ENCODE data around the gene SIGLEC9.

SIGLEC9 gene

DNA sequence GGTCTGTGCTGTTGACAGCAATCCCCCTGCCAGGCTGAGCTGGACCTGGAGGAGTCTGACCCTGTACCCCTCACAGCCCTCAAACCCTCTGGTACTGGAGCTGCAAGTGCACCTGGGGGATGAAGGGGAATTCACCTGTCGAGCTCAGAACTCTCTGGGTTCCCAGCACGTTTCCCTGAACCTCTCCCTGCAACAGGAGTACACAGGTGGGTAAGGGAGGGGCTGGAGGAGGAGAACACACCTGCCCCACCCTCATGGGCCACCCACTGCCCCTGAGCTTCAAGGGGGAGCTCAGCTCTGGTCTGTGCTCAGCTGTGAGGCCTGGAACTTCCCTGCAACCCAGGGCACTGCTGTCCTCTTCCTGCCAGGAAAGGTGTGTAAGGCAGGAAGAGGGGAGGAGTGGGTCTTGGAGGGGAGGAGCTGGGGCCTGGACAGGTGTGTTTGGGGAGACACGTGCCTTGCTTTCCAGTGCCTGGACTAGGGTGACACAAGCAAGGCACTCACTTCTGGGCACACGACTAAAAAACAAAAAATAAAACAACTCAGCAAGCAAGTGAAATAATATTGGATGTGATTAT lies 21.3 kb downstream of the SIGLEC9 start:
- no CpG with 5 or more reads among the region's 4 CpGs for WGBS, 2 experiments (ENCODE audit: insufficient coverage in 2 of 2)
- no peaks in the 10 kb centered on the region for H3K9me3 ChIP-seq (ENCODE audit: control insufficient read depth, low read length)
- no peaks in the 10 kb centered on the region for H3K36me3 ChIP-seq (ENCODE audit: control insufficient read depth, insufficient read depth, low read length)
- no peak overlapping the region for H3K4me3 ChIP-seq (ENCODE audit: extremely low read depth, insufficient read depth, low read length, poor library complexity, severe bottlenecking)
- H3K27ac ChIP-seq (ENCODE audit: low read depth, low read length, severe bottlenecking) = no peak overlapping the region
- H3K4me1 ChIP-seq (ENCODE audit: control insufficient read depth, insufficient read depth, low read length, poor library complexity, severe bottlenecking) = no peaks in the 10 kb centered on the region

DNA sequence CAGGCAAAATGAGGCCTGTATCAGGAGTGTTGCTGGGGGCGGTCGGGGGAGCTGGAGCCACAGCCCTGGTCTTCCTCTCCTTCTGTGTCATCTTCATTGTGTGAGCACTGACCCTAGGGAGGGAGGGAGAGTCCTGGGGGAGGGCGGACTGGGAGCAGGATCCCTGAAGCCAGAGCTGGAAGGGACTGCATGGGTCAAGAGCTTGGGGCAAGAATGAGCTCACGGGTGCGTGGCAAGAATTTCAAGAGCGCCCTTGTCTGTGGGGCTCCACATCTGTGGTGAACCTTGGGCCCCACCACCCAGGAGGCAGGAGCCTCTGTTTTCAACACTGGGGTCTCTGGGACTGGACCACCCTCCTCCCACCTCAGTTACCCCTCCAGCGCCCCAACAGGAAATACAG lies 22.0 kb downstream of the SIGLEC9 start:
- H3K4me3 ChIP-seq (ENCODE audit: extremely low read depth, insufficient read depth, low read length, poor library complexity, severe bottlenecking) = no peak overlapping the region
- WGBS, 2 experiments (ENCODE audit: insufficient coverage in 2 of 2) = 92 to 93% methylated on average over 5 to 6 of the region's 7 CpGs
- H3K4me1 ChIP-seq (ENCODE audit: control insufficient read depth, insufficient read depth, low read length, poor library complexity, severe bottlenecking) = no peaks in the 10 kb centered on the region
- H3K36me3 ChIP-seq (ENCODE audit: control insufficient read depth, insufficient read depth, low read length) = no peaks in the 10 kb centered on the region
- no peak overlapping the region for H3K27ac ChIP-seq (ENCODE audit: low read depth, low read length, severe bottlenecking)
- H3K9me3 ChIP-seq (ENCODE audit: control insufficient read depth, low read length) = no peaks in the 10 kb centered on the region

DNA sequence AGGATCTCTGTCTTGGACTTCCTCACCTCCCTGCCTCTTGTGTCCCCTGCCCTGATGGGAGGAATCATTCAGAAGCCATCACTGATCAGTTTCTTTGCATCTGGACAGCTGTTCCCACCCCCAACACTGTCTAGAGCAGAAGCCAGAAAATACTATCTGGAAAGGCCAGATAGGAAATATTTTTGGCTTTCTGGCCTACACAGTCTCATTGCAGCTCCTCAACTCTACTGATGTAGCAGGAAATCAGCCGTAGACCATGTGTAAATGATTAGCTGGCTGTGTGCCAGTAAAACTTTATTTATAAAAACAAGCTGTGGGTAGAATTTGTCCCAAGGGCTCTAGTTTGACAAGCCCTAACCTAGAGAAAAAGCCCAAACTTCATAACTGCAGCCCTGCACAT lies 23.0 kb downstream of the SIGLEC9 start:
- Histone ChIP-seq H3K27ac (ENCODE audit: low read depth, low read length, severe bottlenecking) (no peak overlapping the region), H3K9me3 (ENCODE audit: control insufficient read depth, low read length) (no peaks in the 10 kb centered on the region), H3K4me1 (ENCODE audit: control insufficient read depth, insufficient read depth, low read length, poor library complexity, severe bottlenecking) (no peaks in the 10 kb centered on the region), H3K4me3 (ENCODE audit: extremely low read depth, insufficient read depth, low read length, poor library complexity, severe bottlenecking) (no peak overlapping the region), H3K36me3 (ENCODE audit: control insufficient read depth, insufficient read depth, low read length) (no peaks in the 10 kb centered on the region)
- WGBS, 2 experiments (ENCODE audit: insufficient coverage in 2 of 2) = no CpG with 5 or more reads among the region's 1 CpG

DNA sequence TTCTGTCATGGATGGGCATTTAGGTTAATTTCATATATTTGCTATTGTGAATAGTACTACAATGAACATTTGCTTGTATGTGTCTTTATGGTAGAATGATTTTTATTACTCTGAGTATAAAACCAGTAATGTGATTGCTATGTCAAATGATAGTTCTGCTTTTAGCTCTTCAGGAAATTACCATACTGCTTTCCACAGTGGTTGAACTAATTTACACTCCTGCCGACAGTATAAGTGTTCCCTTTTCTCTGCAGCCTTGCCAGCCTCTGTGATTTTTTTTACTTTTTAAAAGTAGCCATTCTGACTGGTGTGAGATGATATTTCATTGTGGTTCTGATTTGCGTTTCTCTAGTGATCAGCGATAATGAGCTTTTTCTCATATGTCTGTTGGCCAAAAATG lies 23.9 kb downstream of the SIGLEC9 start:
- H3K4me3 ChIP-seq (ENCODE audit: extremely low read depth, insufficient read depth, low read length, poor library complexity, severe bottlenecking) = no peak overlapping the region
- WGBS, 2 experiments (ENCODE audit: insufficient coverage in 2 of 2) = 82 to 88% methylated on average over 2 to 3 of the region's 3 CpGs

DNA sequence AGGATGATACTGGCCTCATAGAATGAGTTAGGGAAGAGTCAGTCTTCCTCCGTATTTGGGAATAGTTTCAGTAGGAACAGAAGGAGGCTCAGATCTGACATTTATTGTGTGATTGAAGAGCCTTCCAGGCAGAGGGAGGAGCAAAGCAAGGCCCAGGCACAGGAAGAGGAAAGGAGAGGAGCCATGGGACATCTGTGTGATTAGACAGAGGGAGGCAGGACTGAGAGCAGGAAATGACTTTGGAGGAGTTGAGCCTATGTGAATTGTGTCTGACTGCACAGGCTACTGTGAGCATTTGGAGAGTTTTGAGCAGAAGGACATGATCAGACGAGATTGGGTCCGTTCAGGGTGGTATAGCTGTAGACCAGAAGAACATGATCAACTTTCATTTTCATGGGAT lies 25.9 kb downstream of the SIGLEC9 start:
- Histone ChIP-seq H3K9me3 (ENCODE audit: control insufficient read depth, low read length) (no peaks in the 10 kb centered on the region), H3K4me3 (ENCODE audit: extremely low read depth, insufficient read depth, low read length, poor library complexity, severe bottlenecking) (no peak overlapping the region), H3K27ac (ENCODE audit: low read depth, low read length, severe bottlenecking) (no peak overlapping the region), H3K36me3 (ENCODE audit: control insufficient read depth, insufficient read depth, low read length) (no peaks in the 10 kb centered on the region), H3K4me1 (ENCODE audit: control insufficient read depth, insufficient read depth, low read length, poor library complexity, severe bottlenecking) (no peaks in the 10 kb centered on the region)
- 92 to 97% methylated on average over 3 of the region's 3 CpGs for WGBS, 2 experiments (ENCODE audit: insufficient coverage in 2 of 2)

More for the DNA sequence above, 23.9 kb downstream of the SIGLEC9 start:
- Histone ChIP-seq H3K27ac (ENCODE audit: low read depth, low read length, severe bottlenecking) (no peak overlapping the region), H3K4me1 (ENCODE audit: control insufficient read depth, insufficient read depth, low read length, poor library complexity, severe bottlenecking) (no peaks in the 10 kb centered on the region), H3K36me3 (ENCODE audit: control insufficient read depth, insufficient read depth, low read length) (no peaks in the 10 kb centered on the region), H3K9me3 (ENCODE audit: control insufficient read depth, low read length) (no peaks in the 10 kb centered on the region)

DNA sequence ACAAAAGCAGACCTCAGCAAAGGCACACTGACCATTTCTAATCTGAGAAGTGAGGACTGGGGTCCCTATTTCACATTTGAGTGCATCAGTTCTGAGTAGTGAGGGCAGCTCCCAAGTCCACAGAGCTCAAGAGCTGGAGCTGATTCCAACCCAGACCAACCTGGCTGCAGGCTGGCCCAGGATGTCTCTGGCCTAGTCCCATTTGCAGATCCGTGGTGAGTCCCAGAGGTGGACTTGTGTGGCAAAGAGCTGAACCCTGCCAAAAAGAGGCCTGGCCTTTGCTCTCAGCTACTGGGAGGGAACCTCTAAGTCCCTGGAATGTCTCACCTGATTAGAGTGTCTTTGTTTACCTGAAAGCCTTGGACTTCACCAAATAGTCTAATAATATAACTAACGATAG lies 32.0 kb downstream of the SIGLEC9 start:
- Histone ChIP-seq H3K27ac (ENCODE audit: low read depth, low read length, severe bottlenecking) (no peak overlapping the region), H3K4me1 (ENCODE audit: control insufficient read depth, insufficient read depth, low read length, poor library complexity, severe bottlenecking) (no peaks in the 10 kb centered on the region), H3K9me3 (ENCODE audit: control insufficient read depth, low read length) (no peaks in the 10 kb centered on the region), H3K36me3 (ENCODE audit: control insufficient read depth, insufficient read depth, low read length) (no peaks in the 10 kb centered on the region), H3K4me3 (ENCODE audit: extremely low read depth, insufficient read depth, low read length, poor library complexity, severe bottlenecking) (no peak overlapping the region)
- 78 to 83% methylated on average over 1 to 2 of the region's 2 CpGs for WGBS, 2 experiments (ENCODE audit: insufficient coverage in 2 of 2)

DNA sequence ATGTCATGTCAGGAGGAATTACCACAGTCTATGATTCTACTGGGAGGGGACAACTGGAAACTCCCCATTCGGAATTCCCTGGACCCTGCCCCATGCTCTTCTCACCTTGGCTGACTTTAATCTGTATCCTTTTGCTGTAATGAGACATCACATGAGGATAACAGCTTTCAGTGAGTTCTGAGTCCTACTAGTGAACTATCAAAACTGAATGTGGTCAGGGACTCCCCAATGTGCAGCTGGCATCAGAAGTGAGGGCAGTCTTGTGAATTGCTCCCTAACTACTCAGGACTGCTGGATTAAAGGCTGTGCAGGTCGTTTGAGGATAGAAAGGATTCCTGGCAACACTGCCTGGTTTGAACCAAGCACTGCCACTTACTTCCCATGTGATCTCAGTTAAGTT lies 32.6 kb downstream of the SIGLEC9 start:
- Histone ChIP-seq H3K4me1 (ENCODE audit: control insufficient read depth, insufficient read depth, low read length, poor library complexity, severe bottlenecking) (no peaks in the 10 kb centered on the region), H3K27ac (ENCODE audit: low read depth, low read length, severe bottlenecking) (no peak overlapping the region), H3K4me3 (ENCODE audit: extremely low read depth, insufficient read depth, low read length, poor library complexity, severe bottlenecking) (no peak overlapping the region), H3K36me3 (ENCODE audit: control insufficient read depth, insufficient read depth, low read length) (no peaks in the 10 kb centered on the region), H3K9me3 (ENCODE audit: control insufficient read depth, low read length) (no peaks in the 10 kb centered on the region)
- WGBS, 2 experiments (ENCODE audit: insufficient coverage in 2 of 2) = 36 to 92% methylated on average over 2 of the region's 2 CpGs

DNA sequence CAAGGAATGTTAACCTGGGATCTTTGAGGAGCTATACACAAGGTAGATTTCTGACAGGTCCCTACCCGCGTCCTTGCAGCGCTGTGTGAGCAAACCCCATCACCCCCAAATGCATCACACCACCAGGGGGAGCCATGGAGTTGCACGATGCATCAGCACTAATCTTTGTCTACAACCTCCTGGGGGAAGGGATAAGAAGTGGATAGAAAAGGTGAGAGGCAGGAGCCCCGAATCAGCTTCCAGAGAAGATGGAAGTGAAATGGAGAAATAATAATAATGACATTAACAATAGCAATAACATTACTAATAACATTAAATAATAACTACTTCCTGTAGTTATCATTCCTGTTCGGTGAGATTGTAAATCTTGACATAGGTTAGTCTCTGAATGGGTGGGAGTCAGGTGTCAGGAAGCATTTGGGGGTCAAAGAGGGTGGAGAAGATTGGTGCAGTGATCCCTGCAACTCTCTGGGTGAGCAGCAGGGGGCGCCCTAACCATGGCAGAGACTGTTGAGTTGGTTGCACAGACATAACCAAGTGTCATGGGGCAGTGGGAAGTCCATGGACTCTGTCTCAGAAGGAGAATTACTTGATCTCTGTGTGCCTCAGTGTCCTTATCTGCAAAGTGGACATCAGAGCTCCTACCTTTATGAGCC lies 33.9 kb downstream of the SIGLEC9 start:
- Histone ChIP-seq H3K9me3 (ENCODE audit: control insufficient read depth, low read length) (no peaks in the 10 kb centered on the region), H3K4me1 (ENCODE audit: control insufficient read depth, insufficient read depth, low read length, poor library complexity, severe bottlenecking) (no peaks in the 10 kb centered on the region), H3K27ac (ENCODE audit: low read depth, low read length, severe bottlenecking) (no peak overlapping the region), H3K36me3 (ENCODE audit: control insufficient read depth, insufficient read depth, low read length) (no peaks in the 10 kb centered on the region), H3K4me3 (ENCODE audit: extremely low read depth, insufficient read depth, low read length, poor library complexity, severe bottlenecking) (no peak overlapping the region)
- WGBS, 2 experiments (ENCODE audit: insufficient coverage in 2 of 2) = 10 to 11% methylated on average over 1 to 2 of the region's 7 CpGs

DNA sequence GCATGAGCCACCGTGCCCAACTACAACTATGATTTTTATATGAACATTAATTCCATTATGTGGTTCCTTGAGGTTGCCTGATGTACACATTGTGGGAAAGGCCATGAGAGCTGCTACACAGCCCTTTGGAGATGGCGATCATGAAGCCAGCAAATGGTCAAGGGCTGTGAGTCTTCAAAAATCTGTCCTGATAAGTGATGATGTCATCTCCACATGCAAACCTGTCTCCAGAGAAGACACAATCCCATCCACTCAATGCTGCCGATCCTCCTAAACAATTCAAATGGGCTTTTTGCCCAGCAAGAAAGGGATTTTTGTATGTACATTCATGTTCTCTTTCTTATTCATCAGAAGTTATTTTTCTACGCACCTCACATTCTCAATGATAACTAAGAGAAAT lies 35.0 kb downstream of the SIGLEC9 start:
- no peaks in the 10 kb centered on the region for H3K36me3 ChIP-seq (ENCODE audit: control insufficient read depth, insufficient read depth, low read length)
- no peaks in the 10 kb centered on the region for H3K9me3 ChIP-seq (ENCODE audit: control insufficient read depth, low read length)
- H3K4me3 ChIP-seq (ENCODE audit: extremely low read depth, insufficient read depth, low read length, poor library complexity, severe bottlenecking) = no peak overlapping the region
- no peaks in the 10 kb centered on the region for H3K4me1 ChIP-seq (ENCODE audit: control insufficient read depth, insufficient read depth, low read length, poor library complexity, severe bottlenecking)
- no peak overlapping the region for H3K27ac ChIP-seq (ENCODE audit: low read depth, low read length, severe bottlenecking)
- WGBS, 2 experiments (ENCODE audit: insufficient coverage in 2 of 2) = 80 to 94% methylated on average over 1 to 2 of the region's 4 CpGs

DNA sequence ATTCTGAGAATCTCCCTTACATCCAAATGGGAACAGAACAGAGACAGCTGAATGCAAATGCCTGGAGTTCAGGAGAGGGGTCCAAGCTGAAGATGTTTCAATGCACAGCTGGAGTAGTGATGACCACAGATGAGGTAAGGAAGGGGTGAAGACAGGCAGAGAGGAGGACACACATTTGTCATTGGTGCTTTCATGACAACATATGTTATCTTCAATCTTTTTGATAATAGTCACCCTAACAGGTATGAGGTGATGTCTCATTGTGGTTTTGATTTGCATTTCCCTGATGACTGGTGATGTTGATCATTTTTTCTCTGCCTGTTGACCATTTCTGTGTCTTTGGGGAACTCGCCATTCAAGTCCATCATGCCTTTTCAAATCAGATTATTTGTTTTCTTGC lies 36.6 kb downstream of the SIGLEC9 start:
- H3K36me3 ChIP-seq (ENCODE audit: control insufficient read depth, insufficient read depth, low read length) = no peaks in the 10 kb centered on the region
- H3K4me1 ChIP-seq (ENCODE audit: control insufficient read depth, insufficient read depth, low read length, poor library complexity, severe bottlenecking) = no peaks in the 10 kb centered on the region
- no peak overlapping the region for H3K4me3 ChIP-seq (ENCODE audit: extremely low read depth, insufficient read depth, low read length, poor library complexity, severe bottlenecking)
- no CpG with 5 or more reads among the region's 1 CpG for WGBS, 2 experiments (ENCODE audit: insufficient coverage in 2 of 2)
- no peaks in the 10 kb centered on the region for H3K9me3 ChIP-seq (ENCODE audit: control insufficient read depth, low read length)
- no peak overlapping the region for H3K27ac ChIP-seq (ENCODE audit: low read depth, low read length, severe bottlenecking)

DNA sequence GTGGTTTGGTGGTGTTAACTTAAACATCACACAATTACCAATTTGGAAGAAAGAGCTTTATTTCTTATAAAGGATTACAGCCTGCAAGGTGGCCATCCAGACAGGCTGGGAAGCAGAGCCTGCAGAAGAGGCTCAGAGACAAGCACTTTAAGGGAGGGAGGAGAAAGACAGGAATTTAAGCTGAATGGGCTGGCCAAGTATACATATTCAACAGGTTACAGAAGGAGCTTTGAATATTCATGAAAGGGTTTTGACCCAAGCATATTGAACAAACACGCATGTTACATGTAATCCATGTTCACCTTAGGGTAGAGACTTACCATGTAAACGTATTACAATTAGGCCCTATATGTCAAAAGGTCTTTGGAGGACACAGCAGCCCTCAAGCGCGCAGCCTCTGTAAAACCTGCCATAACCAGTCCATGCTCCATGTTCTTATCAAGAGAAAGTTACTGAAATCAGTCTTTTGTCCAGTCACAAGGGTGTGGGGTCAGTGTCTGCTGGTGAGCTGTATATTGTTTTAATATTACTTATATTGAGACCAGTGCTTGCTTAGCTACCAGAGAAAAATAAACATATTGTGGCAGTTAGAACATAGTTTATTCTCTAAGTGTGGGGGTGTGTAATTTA lies 37.3 kb downstream of the SIGLEC9 start:
- H3K36me3 ChIP-seq (ENCODE audit: control insufficient read depth, insufficient read depth, low read length) = no peaks in the 10 kb centered on the region
- H3K9me3 ChIP-seq (ENCODE audit: control insufficient read depth, low read length) = no peaks in the 10 kb centered on the region
- WGBS, 2 experiments (ENCODE audit: insufficient coverage in 2 of 2) = 87 to 100% methylated on average over 1 to 2 of the region's 4 CpGs
- H3K4me3 ChIP-seq (ENCODE audit: extremely low read depth, insufficient read depth, low read length, poor library complexity, severe bottlenecking) = no peak overlapping the region
- no peaks in the 10 kb centered on the region for H3K4me1 ChIP-seq (ENCODE audit: control insufficient read depth, insufficient read depth, low read length, poor library complexity, severe bottlenecking)
- no peak overlapping the region for H3K27ac ChIP-seq (ENCODE audit: low read depth, low read length, severe bottlenecking)
